Right cardiac atrium (tissue), 5 donors: ENCODE measurements around the gene NAIF1. TPM values are rescaled to one million over a fixed set of nuclear protein-coding genes. Genes with fewer than 3 reads are reported as not detected.

Experiments used
- ATAC-seq, 2 donors: fragments of 200-7000 bp; cut with Tn5 transposase; one replicate each; pipeline versions ENCODE4 v1.8.0 to v1.9.1; 2020; ENCODE audit warnings: moderate library complexity in 2 of 2, mild to moderate bottlenecking in 1 of 2
- DNase-seq, 3 donors: peaks; one replicate each; pipeline ENCODE4 v3.0.0-alpha.2; 2020
- H3K27ac ChIP-seq: one replicate; pipeline ENCODE4 v1.5.1; 2013; ENCODE audit warnings: mild to moderate bottlenecking, low read length, control low read depth, moderate library complexity
- H3K27me3 ChIP-seq: one replicate; pipeline ENCODE4 v1.6.1; 2013; ENCODE audit not compliant: control insufficient read depth, insufficient read depth
- H3K4me1 ChIP-seq: one replicate; pipeline ENCODE4 v1.6.1; 2013; ENCODE audit warnings: low read length; ENCODE audit not compliant: control insufficient read depth, insufficient read depth
- H3K4me3 ChIP-seq: one replicate; pipeline ENCODE4 v1.5.1; 2013; ENCODE audit warnings: low read length, control low read depth
- H3K9me3 ChIP-seq: one replicate; pipeline ENCODE4 v1.6.1; 2013; ENCODE audit warnings: low read length; ENCODE audit not compliant: control insufficient read depth
- WGBS: extraction: QIAGEN DNeasy Blood & Tissue Kit; methylation state at CpG from one replicate; pipeline ENCODE4 v1.1.7; 2013; 5-methylcytosine and 5-hydroxymethylcytosine counted together
- intact Hi-C, 4 donors: fragments of 100-400 bp; cut with DNase I; formaldehyde crosslinking; loops; one replicate each; pipeline versions ENCODE4 v1.11.0 to v1.14.0; 2022 to 2023
- polyA plus RNA-seq: library from polyadenylated mRNA; stranded (reverse); fragments of 200-250 nt; gene quantifications from one replicate; pipeline ENCODE4 v1.2.3, GENCODE V29; 2013
- total RNA-seq, 4 donors: library from RNA; stranded (reverse); fragmentation: NEBNext Ultra II Directional; extraction: Animal tissue kit (Norgen Biotek cat#: 25700); gene quantifications; one replicate each; pipeline ENCODE4 v1.2.1, GENCODE V29; 2021
- donor health status: healthy with polysubstance abuse.
- donor health status: DM: no; HTN: yes; CAD: no.
- donor health status: DM: no; HTN: no; CAD: no.
- donor health status: DM: no; HTN: yes; CAD: no; lungs with severe emphysema.
- donor health status: DM: yes; HTN: yes; CAD: no.

The NAIF1 gene
- total and polyA plus RNA-seq, 5 donors, result 5.0 to 8.7 (median 6.1) TPM

GRCh38 chr9:128021098-128021497 is 46.0 kb downstream of the NAIF1 start:
- WGBS, result 51% methylated on average over 1 of the region's 1 CpG
- Histone ChIP-seq H3K9me3 (no peaks in the 10 kb centered on the region), H3K27ac (no peak overlapping the region), H3K4me1 (no peaks in the 10 kb centered on the region), H3K4me3 (no peak overlapping the region), H3K27me3 (no peaks in the 10 kb centered on the region)
- ATAC-seq (no peak), DNase-seq (no peak)
- intact Hi-C loops, result no loop called here

DNA sequence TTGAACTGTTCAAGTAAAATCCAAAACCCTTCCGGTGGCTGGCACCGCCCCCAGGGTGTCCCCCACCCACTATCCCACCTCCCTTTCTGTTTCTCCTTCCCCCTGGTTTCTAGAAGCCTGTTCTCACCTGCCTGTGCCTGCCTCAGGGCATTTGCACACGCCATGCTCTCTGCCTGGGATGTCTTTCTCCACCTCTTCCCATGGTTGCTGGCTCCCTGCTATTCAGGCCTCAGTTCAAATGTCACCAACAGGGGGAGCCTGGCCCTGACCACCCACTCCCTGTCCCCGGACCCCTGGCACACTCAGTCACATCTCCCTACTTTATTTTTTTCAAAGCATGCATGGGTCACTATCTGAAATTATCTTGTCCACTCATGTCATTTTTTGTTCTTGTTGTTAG is 46.4 kb downstream of the NAIF1 start:
- WGBS, result 90% methylated on average over 4 of the region's 4 CpGs
- Histone ChIP-seq H3K4me1 (no peaks in the 10 kb centered on the region), H3K4me3 (no peak overlapping the region), H3K27ac (no peak overlapping the region), H3K9me3 (no peaks in the 10 kb centered on the region), H3K27me3 (no peaks in the 10 kb centered on the region)
- intact Hi-C loops, result no loop called here
- ATAC-seq (no peak), DNase-seq (no peak)

- Histone ChIP-seq H3K9me3 (no peaks in the 10 kb centered on the region), H3K4me3 (no peak overlapping the region), H3K4me1 (no peaks in the 10 kb centered on the region), H3K27ac (no peak overlapping the region), H3K27me3 (no peaks in the 10 kb centered on the region)
- ATAC-seq, result no peak
- intact Hi-C loops, result no loop called here
- WGBS, result 86% methylated on average over 5 of the region's 5 CpGs
- no peak for DNase-seq
Observed at GRCh38 chr9:128015696-128016095, 51.4 kb downstream of the NAIF1 start.

Other genes starting within 250 kb of the NAIF1 start
- 100 to 1,000 TPM; 275 to 462 (median 364) TPM for gene ENG, start 212.7 kb downstream of the NAIF1 start, total RNA-seq
- 362 TPM for gene ENG, start 212.7 kb downstream of the NAIF1 start, polyA plus RNA-seq
- gene AK1, start 189.6 kb downstream of the NAIF1 start, total RNA-seq, result 100 to 1,000 TPM; 630 to 722 (median 659) TPM
- gene AK1, start 189.6 kb downstream of the NAIF1 start, polyA plus RNA-seq, result 811 TPM
- 10 to 100 TPM; 60.1 to 73.7 (median 65.2) TPM for gene ST6GALNAC6, start 167.7 kb downstream of the NAIF1 start, total RNA-seq
- gene ST6GALNAC6, start 167.7 kb downstream of the NAIF1 start, polyA plus RNA-seq, result 55.9 TPM
- gene ST6GALNAC4, start 150.3 kb downstream of the NAIF1 start, total RNA-seq, result 10 to 100 TPM; 26.3 to 36.7 (median 32.3) TPM
- 24.3 TPM for gene ST6GALNAC4, start 150.3 kb downstream of the NAIF1 start, polyA plus RNA-seq
- gene PIP5KL1, start 136.5 kb downstream of the NAIF1 start, total RNA-seq, result 1 to 10 TPM in 1 of 4 donors, under 1 TPM in 1, not detected in 2; 0.29 to 1.3 TPM
- gene PIP5KL1, start 136.5 kb downstream of the NAIF1 start, polyA plus RNA-seq, result 0.29 TPM
- gene DPM2, start 129.5 kb downstream of the NAIF1 start, total RNA-seq, result 10 to 100 TPM; 13.6 to 20.0 (median 16.0) TPM
- 16.4 TPM for gene DPM2, start 129.5 kb downstream of the NAIF1 start, polyA plus RNA-seq
- gene EEIG1, start 86.3 kb downstream of the NAIF1 start, total RNA-seq, result 10 to 100 TPM; 23.1 to 35.1 (median 31.6) TPM
- gene EEIG1, start 86.3 kb downstream of the NAIF1 start, polyA plus RNA-seq, result 12.7 TPM
- 10 to 100 TPM in 1 of 4 donors, 1 to 10 TPM in 3; 6.3 to 16.1 (median 7.0) TPM for gene SLC25A25, start 912 bp upstream of the NAIF1 start, total RNA-seq
- 5.8 TPM for gene SLC25A25, start 912 bp upstream of the NAIF1 start, polyA plus RNA-seq
- 100 to 1,000 TPM; 122 to 128 (median 126) TPM for gene PTGES2, start 60.4 kb upstream of the NAIF1 start, total RNA-seq
- 162 TPM for gene PTGES2, start 60.4 kb upstream of the NAIF1 start, polyA plus RNA-seq
- not detected for gene LCN2, start 82.1 kb upstream of the NAIF1 start, total RNA-seq
- gene LCN2, start 82.1 kb upstream of the NAIF1 start, polyA plus RNA-seq, result 0.16 TPM
- gene BBLN, start 92.9 kb upstream of the NAIF1 start, total RNA-seq, result 10 to 100 TPM; 41.6 to 58.0 (median 49.1) TPM
- gene BBLN, start 92.9 kb upstream of the NAIF1 start, polyA plus RNA-seq, result 138 TPM
- gene CIZ1, start 124.3 kb upstream of the NAIF1 start, total RNA-seq, result 10 to 100 TPM; 75.9 to 81.5 (median 81.0) TPM
- 39.0 TPM for gene CIZ1, start 124.3 kb upstream of the NAIF1 start, polyA plus RNA-seq
- 1 to 10 TPM; 4.4 to 7.4 (median 5.8) TPM for gene DNM1, start 136.1 kb upstream of the NAIF1 start, total RNA-seq
- gene DNM1, start 136.1 kb upstream of the NAIF1 start, polyA plus RNA-seq, result 6.0 TPM
- gene GOLGA2, start 208.7 kb upstream of the NAIF1 start, total RNA-seq, result 100 to 1,000 TPM in 2 of 4 donors, 10 to 100 TPM in 2; 85.6 to 124 (median 101) TPM
- gene GOLGA2, start 208.7 kb upstream of the NAIF1 start, polyA plus RNA-seq, result 84.2 TPM
- gene SWI5, start 209.0 kb upstream of the NAIF1 start, total RNA-seq, result 10 to 100 TPM; 18.7 to 22.3 (median 20.5) TPM
- gene SWI5, start 209.0 kb upstream of the NAIF1 start, polyA plus RNA-seq, result 33.7 TPM